HPDE6-E6E7 (cell line): ENCODE data around the gene MYOC.
"Not testable (repeated sequence)": the region's sequence is repeated elsewhere in the genome, so short reads cannot be mapped to it uniquely, and the experiment has no call there.

Source experiments
- DNase-seq: peaks from one replicate; pipeline ENCODE4 v3.0.0; 2011; ENCODE audit warnings: missing footprints; ENCODE audit errors: extremely low spot score

The MYOC gene

DNA sequence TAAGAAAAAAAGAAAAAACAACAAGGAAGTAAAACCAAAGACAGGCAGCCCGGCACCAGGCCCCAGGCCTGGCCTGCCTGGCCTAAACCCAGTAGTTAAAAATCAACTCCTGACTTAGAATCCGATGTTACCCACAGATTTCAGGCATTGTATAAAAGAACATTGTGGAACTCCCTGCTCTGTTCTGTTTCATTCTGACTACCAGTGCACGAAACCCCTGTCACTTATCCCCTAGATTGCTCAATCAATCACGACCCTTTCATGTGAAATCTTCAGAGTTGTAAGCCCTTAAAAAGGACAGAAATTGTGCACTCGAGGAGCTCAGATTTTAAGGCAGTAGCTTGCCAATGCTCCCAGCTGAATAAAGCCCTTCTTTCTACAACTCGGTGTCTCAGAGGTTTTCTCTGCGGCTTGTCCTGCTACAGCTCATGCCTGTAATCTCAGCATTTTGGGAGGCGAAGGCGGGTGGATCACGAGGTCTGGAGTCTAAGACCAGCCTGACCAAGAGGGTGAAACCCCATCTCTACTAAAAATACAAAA is 46.0 kb downstream of the MYOC start:
- no peak for DNase-seq

DNA sequence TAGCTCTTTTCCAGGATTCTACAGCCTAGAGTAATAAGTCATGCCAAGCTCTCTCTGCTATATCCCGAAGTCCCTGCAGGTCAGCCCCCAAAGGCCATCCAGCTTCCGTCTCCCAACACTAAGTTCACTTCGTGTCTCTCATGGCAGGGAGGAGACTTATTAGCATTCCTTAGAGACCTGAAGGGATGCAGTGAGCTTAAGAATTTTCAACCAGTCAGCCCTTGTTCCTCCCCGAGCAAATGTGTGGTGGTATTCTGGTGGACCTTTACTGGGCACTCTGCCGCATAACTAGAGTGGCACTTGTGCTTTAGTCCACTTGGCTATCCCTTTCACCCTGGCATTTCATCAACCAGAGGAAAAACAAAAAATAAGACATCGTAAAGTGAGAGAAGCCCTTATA is 49.4 kb downstream of the MYOC start:
- not testable (repeated sequence) for DNase-seq

DNA sequence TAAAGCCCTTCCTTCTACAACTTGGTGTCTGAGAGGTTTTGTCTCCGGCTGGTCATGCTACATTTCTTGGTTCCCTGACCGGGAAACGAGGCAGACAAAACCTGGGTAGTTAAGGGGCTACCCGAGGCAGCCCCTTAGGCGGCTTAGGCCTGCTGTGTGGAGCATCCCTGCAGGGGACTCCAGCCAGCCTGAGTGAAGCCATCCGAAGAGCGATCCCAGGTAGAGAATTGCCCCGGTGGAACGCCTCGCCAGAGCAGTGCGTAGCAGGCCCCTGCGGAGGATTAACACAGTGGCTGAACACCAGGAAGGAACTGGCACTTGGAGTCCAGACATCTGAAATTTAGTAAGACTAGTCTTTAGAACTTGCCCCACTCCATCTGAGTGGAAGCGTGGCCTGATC is 51.6 kb downstream of the MYOC start:
- DNase-seq: no peak

DNA sequence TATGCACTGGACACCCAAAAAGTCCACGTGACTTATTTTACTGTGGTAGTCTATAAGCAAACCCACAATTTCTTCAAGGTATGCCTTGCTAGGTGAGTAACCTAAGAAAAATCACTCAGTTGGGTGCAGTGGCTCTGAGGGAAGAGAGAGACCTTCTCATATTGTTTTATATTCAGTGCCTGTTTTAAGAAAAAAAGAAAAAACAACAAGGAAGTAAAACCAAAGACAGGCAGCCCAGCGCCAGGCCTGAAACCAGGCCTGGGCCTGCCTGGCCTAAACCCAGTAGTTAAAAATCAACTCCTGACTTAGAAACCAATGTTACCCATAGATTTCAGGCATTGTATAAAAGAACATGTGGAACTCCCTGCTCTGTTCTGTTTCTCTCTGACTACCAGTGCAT is 52.2 kb downstream of the MYOC start:
- DNase-seq: not testable (repeated sequence)

DNA sequence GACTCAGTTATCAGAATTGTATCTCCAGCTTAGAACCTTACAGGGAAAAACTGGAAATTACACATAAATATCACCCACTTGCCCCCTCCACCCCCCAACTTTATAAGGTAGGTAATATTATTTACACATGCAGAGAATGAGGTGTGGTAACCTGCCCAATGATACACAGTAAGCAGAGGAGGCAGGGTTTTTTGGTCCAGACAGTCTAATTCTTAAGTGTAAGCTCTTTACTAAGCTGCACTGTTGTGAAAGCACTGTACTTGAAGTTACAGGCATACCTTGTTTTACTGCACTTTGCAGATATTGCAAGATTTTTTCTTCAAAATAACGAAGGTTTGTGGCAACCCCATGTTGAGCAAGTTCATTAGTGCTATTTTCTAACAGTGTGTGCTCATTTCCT is 55.3 kb downstream of the MYOC start:
- DNase-seq: no peak

DNA sequence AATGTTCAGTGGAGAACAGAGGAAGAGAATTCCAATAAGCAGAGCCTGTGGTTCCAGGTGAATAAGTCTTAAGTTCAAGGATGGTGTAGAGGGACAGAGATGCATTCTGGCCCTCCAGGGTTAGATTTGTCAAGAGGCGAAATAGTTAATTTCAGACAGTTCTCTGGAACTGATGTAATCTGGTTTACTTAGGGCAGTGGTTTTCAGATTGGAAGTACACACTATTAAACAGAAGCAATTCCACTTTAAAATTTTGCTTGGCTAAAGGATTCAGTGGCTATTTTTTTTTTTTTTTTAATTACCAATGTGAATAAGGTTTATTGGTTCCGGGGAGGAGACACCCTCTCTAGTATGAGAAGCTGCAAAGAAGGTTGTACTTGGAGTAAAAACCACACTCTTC is 55.8 kb downstream of the MYOC start:
- DNase-seq: no peak

DNA sequence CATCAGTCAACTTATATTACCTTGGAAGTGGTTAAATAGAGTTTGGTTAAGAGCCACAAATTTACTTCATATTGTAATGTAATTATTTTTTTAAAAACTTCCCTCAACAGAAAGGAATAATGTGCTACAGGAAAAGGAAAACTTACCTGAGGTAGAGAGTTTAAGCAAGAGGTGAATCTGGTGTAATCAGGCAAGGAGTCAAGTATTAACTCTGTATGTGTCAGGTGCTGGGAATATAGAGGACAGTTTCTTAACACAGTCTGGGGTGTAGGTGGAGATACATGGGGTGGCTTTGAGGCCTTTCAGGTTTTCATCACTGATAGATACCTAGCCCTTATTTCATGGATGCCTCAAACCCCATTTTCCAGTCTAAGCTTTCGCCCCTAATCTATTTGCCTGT is 56.4 kb downstream of the MYOC start:
- no peak for DNase-seq

DNA sequence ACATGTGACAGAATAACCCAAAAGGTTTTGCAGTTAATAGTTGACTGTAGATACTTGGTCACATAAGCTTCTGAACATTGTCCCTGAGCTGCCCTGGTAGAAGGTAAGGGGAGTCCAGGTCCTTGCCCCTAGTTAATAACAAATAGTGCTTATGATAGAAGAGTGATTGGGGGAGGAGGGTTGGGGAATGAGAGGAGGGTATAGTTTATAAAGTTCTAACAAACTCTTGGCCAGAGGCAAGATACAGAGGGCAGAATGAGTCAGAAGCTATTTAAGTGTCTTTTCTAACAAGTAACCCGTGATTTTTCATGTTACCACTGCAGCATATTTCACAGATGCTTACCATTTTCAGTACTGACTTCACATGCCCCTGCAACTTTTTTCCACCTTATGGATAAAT is 57.2 kb downstream of the MYOC start:
- DNase-seq: no peak

DNA sequence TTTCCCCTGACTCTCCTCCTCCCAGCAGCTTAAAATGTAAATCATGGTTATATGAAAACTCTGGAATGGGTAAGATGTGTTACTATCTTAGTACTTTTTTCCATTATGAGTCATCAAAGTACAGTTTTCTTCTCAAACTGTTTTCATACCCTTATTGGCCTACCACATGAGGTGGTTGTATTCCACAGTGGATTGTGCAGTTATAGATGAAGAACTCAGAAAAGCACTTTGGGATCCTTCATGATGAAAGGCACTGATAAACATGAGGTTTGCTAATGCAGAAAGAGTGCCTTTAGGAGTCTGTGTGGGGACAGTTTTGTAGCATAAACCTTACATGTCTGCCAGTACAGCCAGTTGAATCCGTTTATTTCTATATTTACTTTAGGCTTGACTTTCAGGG is 62.5 kb downstream of the MYOC start:
- no peak for DNase-seq

DNA sequence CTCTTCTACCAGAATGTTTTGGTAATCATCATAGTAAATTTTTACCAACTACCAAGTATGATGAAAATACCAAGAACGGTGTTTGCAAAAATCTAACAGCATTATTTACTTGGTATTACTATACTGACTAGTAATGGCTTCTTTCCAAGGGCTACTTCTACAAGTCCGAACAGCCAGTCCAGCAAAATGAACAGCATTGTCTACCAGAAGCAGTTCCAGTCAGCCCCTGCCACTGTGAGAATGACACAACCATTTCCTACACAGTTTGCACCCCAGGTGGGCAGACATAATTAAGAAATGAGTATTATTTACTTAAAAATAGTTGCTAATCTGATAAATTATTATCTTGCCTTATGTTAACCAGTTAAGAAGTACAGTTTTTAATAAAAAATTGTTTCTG is 64.3 kb downstream of the MYOC start:
- no peak for DNase-seq

DNA sequence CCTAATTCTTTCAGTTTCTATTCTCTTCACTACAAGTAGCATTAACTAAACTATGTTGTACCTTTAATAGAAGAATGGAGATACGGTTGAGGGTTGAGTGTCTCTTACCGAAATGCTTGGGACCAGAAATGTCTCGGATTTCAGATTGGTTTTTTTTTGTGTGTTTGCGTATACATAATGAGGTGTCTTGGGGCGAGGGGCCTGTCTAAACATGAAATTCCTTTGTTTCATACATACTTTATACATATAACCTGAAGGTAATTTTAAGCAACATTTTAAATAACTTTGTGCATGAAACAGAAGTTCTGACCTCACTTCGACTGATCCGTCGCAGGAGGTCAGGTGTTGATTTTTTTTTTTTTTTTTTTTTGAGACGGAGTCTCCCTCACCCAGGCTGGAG is 66.8 kb downstream of the MYOC start:
- no peak for DNase-seq
